NT2/D1 (cell line): ENCODE data around the gene MMP1.

Experiments
- SUZ12 ChIP-seq: IDR thresholded peaks from 2 replicates; pipeline ENCODE4 v1.6.1; 2011; ENCODE audit not compliant: insufficient read length, insufficient read depth; ENCODE audit errors: extremely low read depth
- YY1 ChIP-seq: IDR thresholded peaks from 2 replicates; pipeline ENCODE4 v1.6.1; 2011; ENCODE audit not compliant: insufficient read length, insufficient read depth
- ZNF274 ChIP-seq: IDR thresholded peaks from 2 replicates; pipeline ENCODE4 v1.6.1; 2011; ENCODE audit warnings: mild to moderate bottlenecking, low read depth, low read length

DNA sequence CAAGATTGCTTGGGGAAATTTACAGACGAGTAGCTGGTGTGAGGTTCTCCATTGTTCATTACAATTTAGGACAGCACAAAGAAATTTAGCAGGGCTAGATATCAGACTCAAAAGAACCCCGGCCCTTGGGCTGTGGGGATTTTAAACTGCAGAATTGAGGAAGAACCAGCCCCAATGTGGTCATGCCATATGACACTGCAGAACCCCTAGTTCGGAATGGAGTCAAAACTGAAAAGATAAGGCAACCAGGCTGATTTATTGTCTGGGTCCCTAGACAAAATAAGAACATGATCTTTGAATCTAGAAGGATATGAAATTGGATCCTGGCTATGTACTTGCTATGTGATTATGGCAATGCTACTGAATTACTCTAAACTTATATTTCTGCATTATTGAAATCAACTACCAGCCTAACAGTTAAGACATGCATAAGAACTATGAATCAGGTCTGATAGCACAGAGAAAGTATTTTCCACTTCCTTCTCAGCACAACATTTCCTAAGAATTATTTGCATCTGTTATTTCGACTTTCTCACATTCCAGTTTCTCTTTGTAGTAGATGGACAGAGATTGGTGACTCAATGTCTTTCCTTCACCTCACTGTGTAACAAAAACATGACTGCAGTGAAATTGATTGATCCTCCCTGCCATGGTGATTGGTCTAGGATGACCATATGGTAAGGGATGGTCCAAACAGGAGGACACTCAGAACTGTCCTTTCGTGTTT is 32.2 kb upstream of the MMP1 start:
- no peak for TF ChIP-seq ZNF274
- TF ChIP-seq YY1 = no peak
- TF ChIP-seq SUZ12 = no peak
